K562 (cell line): ENCODE data around the gene RPLP2. TPM values are rescaled to one million over a fixed set of nuclear protein-coding genes. Genes with fewer than 3 reads are reported as not detected.

Experiments used
- EP300 ChIP-seq: IDR thresholded peaks from 2 replicates; pipeline ENCODE4 v1.6.1; 2012; ENCODE audit warnings: low read length, improper control_type of control experiment
- ESRRA ChIP-seq: fragments of 450-650 bp; IDR thresholded peaks from 2 replicates; pipeline ENCODE4 v1.6.1; 2014; ENCODE audit warnings: low read depth, mild to moderate bottlenecking, moderate library complexity, borderline replicate concordance
- MTA1 ChIP-seq: fragments of 450-650 bp; IDR thresholded peaks from 2 replicates; pipeline ENCODE4 v1.6.1; 2017; ENCODE audit warnings: borderline replicate concordance
- NFXL1 ChIP-seq: fragments of 450-650 bp; formaldehyde crosslinking; IDR thresholded peaks from 2 replicates; pipeline ENCODE4 v1.4.0; 2021; ENCODE audit warnings: mild to moderate bottlenecking
- NONO ChIP-seq, 2 experiments: fragments of 200-400 bp in 1 of 2; fragments of 450-650 bp in 1 of 2; formaldehyde crosslinking in 1 of 2; IDR thresholded peaks; 2 replicates each; pipeline ENCODE4 v1.6.1; 2017; ENCODE audit warnings: low read depth in 2 of 2, mild to moderate bottlenecking in 2 of 2, moderate library complexity in 2 of 2, low read length in 1 of 2
- PHF8 ChIP-seq: fragments of 200-600 bp; sonication (generic); IDR thresholded peaks from 2 replicates; pipeline ENCODE4 v1.6.1; 2012; ENCODE audit warnings: mixed run types, mild to moderate bottlenecking, inconsistent platforms, low read length, moderate library complexity, borderline replicate concordance
- POLR2AphosphoS2 ChIP-seq: IDR thresholded peaks from 2 replicates; pipeline ENCODE4 v1.6.1; 2012; ENCODE audit warnings: low read length, improper control_type of control experiment
- RBFOX2 ChIP-seq: fragments of 200-400 bp; formaldehyde crosslinking; IDR thresholded peaks from 2 replicates; pipeline ENCODE4 v1.6.1; 2017; ENCODE audit warnings: low read depth, mild to moderate bottlenecking, low read length, moderate library complexity
- TFE3 ChIP-seq: fragments of 450-650 bp; formaldehyde crosslinking; IDR thresholded peaks from 2 replicates; pipeline ENCODE4 v1.4.0; 2020; ENCODE audit warnings: mild to moderate bottlenecking, mixed read lengths
- ZBTB40 ChIP-seq, 2 experiments: fragments of 450-650 bp in 1 of 2; sonication (generic) in 1 of 2; formaldehyde crosslinking in 1 of 2; IDR thresholded peaks; 2 replicates each; pipeline versions ENCODE4 v1.7.1 to v1.9.0; 2016 to 2022; ENCODE audit warnings: inconsistent platforms in 1 of 2, mild to moderate bottlenecking in 1 of 2, missing genetic modification reagents in 1 of 2
- polyA plus RNA-seq, 8 experiments: library from polyadenylated mRNA; depleted of rRNA in 4 of 8; stranded (reverse) in 5 of 8; unstranded in 3 of 8; fragments of >200 nt; fragmentation: Nextera tagmentation in 2 of 8; fragmentation: Illumina TruSeq in 1 of 8; extraction: Ambion mirVana in 2 of 8; extraction: Trizol in 1 of 8; gene quantifications; 2 replicates each; pipeline versions ENCODE4 v1.2.1 to v1.2.3, GENCODE V29; 2011 to 2014; ENCODE audit warnings: inconsistent platforms in 1 of 8, missing spikeins in 1 of 8
- total RNA-seq, 7 experiments: library from RNA; depleted of rRNA in 6 of 7; stranded (reverse); fragments of >200 nt in 6 of 7; fragmentation: Illumina TruSeq in 2 of 7; extraction: Trizol in 2 of 7; gene quantifications; 2 replicates each; pipeline versions ENCODE4 v1.2.1 to v1.2.3, GENCODE V29; 2011 to 2021; ENCODE audit warnings: low replicate concordance in 1 of 7

Gene RPLP2
- total and polyA plus RNA-seq, 9 of the 15 experiments (the other 6 are each of a cell fraction or from before 2014, with no cell fraction given): 528 to 3,807 (median 1,633) TPM

- TF ChIP-seq ZBTB40 (IDR thresholded peaks at IDR 0.05): peak; percentile 54; the same call in 1 of the 2 replicates
- TF ChIP-seq ZBTB40 (CRISPR knock-in tag; IDR thresholded peaks at IDR 0.05): no peak
- TF ChIP-seq MTA1: no peak
- peak; percentile 87; the same call in 1 of the 2 replicates for TF ChIP-seq PHF8
- TF ChIP-seq NONO (IDR thresholded peaks at IDR 0.05; ENCODE audit: low read depth in 2 of 2, low read length in 1 of 2): peak; percentile 78 to 85
- TF ChIP-seq EP300: no peak
- TF ChIP-seq ESRRA: peak; percentile 41; the same call in 1 of the 2 replicates
- TF ChIP-seq POLR2AphosphoS2: no peak
- peak; percentile 85 for TF ChIP-seq RBFOX2
- TF ChIP-seq TFE3 (CRISPR knock-in tag): peak; percentile 96
- no peak for TF ChIP-seq NFXL1 (CRISPR knock-in tag)
Observed at GRCh38 chr11:777288-778255, 32.2 kb upstream of the RPLP2 start, which contains the start of gene GATD1 (continued).
